T-helper 1 cell (primary cell): ENCODE measurements around the gene FBXO47.

Experiments
- DNase-seq, 5 donors: peaks; one replicate each; pipeline ENCODE4 v3.0.0-alpha.2; 2012 to 2020

The FBXO47 gene

DNA sequence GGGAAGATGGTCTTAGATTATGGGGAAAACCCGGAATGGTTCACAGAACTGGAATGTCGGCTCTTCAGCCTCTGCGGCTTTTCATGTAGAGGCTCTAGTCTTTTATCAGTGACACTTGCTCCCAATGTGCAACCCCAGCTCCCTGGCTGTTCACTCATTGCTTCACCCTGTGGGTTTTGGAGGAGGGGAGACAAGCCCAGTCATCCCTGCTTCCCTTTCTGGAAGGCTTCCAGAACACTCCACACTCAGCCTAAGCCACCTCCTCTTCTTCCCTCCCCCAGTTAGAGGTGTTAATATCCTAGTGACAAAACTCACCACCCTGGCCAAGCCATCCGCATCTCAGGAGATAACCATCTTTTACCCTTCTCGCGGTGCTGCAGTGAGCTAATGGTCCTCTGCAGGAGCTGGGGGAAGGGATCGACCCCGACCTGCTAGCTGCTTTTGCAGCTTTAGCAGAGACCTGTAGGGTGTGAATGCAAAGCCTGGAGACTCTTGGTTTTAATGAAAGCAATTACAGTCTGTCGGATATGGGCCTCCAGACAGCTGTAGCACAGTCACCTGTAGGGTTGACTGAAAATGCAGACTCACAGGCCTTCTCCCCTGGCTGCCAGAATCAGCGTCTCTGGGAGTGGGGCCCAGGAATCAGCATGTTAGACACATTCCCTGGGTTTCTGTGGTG, 66.1 kb downstream of the FBXO47 start:
- DNase-seq, result peak in 1 of 5 donors; percentile 67

DNA sequence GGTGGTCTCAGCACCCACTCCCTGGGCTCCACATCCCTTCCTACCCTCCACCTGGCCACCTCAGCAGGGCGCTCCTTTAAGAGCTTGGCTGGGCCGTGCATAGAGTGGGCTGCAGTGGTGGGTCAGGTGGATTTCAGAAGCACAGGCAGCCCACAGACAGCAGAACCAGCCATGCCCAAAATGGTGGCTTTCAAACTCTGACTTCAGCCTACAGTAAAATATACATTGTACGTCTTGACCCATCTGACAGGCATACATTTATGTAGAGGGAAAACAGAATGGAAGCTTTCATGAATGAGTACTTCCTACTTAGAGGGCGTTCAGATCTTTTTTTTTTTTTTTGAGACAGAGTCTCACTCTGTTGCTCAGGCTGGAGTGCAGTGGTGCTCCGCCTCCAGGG, 67.8 kb downstream of the FBXO47 start:
- no peak for DNase-seq

DNA sequence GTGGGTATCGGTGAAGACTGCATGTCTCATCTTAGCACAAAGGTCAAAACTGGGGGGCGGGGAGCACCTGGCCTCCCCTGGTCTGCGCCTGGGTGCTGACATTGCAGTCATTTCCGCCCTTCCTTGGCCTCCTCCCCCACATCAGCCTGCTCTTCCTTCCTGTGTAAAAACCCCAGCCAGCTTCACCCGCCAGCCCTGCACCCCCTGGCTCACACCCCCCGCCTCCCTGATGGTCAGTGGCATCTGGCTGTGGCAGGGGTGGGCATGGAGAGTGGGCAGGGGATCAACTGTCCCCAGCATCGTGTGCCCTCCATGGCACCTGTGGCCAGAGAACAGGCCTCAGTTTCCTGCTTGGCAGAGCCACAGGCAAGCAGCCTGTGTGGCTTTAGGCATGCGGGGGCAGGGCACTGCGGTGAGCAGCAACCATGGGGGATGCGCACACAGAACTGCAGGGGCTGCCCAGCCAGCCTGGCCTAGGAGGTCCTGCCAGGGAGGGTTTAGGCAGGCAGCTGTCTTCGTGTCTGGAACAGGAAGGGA, 68.3 kb downstream of the FBXO47 start:
- DNase-seq, result peak; percentile 56 to 90 (median 71)

DNA sequence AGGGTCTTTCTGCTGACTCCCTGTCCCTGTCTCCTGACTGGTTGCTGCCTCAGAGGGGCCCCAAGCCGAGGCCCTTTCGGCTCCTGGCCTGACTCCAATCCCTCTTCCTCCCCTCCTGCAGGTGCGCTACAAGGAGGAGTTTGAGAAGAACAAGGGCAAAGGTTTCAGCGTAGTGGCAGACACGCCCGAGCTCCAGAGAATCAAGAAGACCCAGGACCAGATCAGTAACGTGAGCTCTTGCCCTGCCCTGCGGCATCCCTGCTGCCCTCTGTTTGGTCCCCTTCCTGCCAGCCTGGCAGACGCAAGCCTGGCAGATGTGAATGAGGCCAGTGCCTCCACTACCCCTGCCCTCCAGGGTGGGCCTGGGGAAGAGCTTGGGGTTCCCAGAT, 68.9 kb downstream of the FBXO47 start:
- DNase-seq, result peak in 1 of 5 donors; percentile 60

DNA sequence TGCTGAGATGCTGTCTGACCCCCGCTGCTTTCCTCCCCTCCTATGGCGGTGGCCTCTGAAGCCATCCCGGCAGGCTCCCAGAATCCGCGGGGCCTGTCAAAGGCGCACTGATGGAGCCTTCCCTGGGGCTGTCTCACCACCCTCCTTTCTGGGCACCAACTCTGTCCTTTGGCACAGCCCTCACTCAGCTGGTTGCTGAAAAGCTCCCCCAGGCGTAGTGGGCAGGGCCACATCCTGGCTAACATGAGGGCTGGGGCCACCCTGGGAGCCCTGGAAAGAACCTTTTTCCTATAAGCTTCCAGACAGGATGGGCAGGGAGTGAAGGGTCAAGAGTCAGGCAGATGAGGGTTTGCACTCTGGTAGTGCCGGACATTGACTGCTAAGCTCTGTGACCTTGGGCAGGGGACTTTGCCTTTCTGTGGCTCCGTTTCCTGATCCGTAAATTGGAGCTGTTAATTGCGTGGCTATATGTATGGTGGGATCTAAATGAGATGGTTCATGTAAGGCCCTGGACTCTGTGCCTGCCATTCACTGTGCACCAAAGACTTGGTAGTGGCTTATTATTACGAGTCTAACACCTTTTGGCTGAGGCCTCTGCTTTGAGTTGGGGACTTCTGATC, 69.4 kb downstream of the FBXO47 start:
- DNase-seq, result no peak

DNA sequence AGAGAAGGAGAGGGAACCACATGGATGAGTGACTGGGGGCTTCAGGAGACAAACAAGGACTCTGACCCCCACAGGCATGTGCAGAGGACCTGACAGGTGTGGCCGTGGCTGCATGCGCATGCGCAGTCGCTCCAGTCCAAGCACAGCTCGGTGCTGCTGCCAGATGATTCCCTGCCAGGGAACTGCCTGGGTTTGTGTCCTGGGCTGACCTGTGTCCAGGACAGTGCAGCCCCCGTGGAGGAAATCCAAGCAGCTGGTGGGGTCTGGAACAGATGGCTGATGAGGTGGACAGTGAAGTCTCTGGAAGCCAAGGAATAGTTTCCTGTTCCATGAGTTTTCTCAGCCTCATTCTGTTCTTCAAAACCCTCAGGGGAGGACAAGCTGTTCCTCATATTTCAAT, 70.0 kb downstream of the FBXO47 start:
- DNase-seq, result no peak

DNA sequence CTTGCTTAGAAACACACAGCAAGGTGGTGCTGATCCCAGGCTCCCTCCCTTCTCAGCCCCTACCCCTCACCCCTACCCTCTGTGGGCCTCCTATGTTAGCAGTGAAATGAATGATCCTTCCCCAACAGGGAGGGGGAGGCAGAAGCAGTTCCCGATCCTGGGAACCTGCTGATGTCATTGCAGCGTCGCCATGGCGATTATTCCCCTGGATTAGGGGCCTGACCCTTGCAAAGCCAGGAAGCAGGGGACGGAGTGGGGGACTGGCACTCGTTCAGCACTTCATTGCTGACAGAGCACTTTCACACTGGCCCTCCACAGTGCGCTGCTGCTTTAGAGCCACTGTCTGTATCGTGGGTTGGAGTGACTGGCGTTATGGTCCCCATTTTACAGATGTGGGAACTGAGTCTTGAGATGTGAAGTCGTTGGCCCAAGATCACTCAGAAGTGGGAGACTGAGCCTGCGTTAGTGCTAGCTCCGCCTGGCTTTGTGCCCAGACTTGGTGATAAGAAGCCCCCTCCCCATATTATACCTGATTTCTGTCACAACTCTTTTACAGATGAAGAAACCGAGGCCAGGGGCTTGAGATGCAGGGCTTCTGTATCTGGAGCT, 70.8 kb downstream of the FBXO47 start:
- no peak for DNase-seq

DNA sequence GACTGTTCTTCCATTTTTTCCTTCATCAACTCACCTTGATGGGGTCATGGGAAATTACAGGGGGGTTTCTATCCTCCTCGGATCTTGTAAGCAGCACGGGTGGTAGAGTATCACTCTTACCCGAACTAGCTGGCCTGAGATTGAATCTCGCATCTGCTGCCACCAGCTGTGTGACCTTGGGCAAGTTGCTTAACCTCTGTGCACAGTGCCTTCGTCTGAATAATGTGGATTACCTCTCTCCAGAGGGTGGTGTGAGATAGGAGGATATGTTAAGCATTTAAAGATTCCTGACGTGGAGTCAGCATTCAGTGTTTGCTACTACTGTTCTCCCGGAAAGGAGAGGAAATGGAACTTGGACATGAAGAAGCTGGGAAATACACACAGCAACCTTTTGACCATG, 72.9 kb downstream of the FBXO47 start:
- DNase-seq, result no peak

DNA sequence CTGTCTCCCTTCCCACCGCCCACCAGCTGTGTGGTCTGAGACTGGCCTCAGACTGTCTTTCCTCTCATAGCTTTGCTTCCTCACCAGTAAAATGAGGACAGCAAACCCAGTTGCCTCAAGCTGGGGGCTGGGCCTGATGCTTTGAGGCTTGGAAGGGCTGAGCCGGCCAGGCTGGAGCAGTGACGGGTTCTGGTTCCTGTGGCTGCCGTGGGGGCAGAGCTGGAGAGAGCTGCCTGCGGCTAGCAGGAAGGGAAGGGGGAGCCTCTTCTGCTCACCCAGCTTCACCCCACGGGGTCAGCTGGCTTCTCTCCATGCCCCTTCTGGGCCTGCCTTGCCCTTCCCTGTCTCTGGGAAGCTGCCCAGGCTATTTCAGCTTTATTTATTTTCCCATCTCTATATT, 73.6 kb downstream of the FBXO47 start:
- peak in 1 of 5 donors; percentile 29 for DNase-seq

DNA sequence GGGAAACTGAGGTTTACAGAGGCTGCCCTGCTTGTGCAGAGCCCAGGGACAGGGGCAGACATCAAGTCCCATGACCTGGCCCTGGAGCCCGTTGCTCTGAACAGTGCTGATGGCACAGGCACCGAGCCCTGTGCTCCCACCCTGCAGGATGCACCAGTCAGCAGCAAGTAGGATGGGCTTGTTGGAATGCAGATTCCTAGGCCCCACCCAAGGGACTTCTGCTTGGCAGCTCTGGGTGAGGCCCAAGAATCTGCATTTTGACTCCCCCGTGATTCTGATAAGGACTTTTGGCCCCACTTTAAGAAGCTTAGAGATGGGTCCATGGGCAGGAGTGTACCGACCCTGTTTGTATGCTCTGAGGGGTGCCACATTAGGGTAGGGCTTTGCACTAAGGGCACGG, 74.1 kb downstream of the FBXO47 start:
- DNase-seq, result no peak

DNA sequence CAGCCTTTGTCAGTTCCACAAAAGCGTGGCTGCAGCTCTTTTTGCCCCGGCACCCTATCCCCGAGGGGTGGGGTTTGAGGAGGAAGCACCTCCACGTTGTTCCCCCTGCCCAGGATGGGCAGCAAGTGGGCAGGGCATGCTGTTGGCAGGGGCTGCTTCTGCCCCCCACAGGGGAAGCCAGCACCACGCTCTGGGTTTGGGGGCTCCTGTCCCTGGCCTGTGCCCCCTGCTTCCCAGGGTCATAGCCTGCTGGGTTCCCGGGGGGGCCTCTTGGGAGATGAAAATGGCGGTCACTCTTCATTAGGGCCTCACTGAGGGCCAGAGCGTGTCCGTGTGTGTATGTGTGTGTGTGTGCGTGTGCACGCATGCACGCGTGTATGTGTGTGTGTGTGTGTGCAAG, 74.6 kb downstream of the FBXO47 start:
- no peak for DNase-seq

DNA sequence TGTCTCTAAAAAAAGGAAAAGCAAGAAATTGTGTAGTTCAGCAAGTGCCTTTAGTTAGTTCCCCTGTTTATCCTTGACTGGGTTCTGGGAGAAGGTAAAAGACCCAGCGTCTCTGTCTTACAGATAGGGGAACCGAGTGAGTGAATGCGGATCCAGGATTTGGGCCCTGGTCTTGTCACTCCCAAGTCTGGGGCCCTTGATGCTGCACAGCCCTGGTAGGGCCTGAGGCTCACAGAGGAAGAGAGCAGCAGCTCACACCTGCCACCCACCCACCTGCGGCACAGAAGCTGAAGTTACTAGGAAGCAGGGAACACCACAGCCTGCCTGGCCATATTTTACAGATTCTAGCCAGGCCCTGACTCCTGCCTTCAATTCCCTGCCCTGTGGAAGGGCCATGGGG, 75.1 kb downstream of the FBXO47 start:
- no peak for DNase-seq

DNA sequence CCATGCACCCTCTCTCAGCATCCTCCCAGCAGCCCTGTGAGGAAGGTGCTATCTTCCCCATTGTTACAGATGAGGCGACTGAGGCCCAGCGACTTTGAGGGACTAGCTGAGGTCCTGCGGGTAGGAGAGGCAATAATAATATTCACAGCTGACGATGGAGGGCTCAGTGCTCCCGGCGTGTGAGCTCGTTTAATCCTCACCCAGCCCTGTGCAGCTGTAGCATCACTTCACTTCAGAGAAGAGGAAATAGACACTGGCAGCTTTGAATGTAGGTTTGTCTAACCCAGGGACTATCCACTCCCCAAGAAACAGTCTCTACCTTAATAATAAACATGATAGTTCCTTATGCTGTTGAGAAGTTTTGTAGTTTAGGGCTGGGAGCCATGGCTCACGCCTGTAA, 75.8 kb downstream of the FBXO47 start:
- DNase-seq, result no peak

DNA sequence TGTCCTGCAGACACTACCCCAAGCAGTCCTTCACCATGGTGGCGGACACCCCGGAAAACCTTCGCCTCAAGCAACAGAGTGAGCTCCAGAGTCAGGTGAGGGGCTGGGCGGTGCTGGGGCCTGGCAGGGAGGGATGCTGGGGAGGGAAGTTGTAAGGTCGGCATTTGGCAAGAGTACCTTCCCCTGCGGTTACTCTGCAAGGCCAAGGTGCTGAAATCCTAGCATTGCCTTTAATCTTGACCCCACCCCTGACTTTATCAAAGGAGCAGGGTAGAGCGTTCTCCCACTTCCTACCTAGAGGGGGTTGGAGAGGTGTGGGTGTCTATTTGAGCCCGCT, 76.8 kb downstream of the FBXO47 start:
- no peak for DNase-seq

DNA sequence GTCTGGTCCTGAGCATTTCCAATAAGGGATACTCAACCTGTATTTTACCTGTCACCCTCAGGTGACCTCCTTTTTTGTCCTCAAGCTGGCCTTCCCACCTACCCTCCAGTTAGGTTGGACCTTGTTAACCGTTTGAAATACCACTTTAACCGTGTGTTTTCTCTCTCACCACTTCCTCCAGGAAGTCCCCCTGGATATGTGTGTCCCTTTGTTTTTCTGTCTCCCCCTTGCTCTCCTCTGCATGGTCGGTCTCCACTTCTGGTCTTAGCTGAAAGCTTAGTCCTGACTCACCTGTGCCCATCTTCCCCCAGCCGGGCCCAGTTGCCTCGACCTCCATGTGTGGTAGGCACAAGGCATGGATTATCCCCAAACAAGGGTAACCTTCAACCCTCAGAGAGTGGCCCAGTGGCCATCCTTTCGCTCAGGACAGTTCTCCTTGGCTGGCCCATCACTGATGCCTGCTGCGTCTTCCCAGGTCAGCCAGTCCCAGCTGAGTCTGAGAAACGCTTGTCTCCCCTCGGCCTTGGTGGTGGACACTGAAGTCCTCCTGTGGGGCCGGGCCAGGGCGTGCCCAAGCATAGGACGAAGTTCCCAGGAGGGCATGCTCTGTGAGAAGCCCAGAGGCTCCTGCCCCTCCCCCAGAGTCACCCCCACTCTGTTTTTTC, 77.3 kb downstream of the FBXO47 start:
- no peak for DNase-seq

DNA sequence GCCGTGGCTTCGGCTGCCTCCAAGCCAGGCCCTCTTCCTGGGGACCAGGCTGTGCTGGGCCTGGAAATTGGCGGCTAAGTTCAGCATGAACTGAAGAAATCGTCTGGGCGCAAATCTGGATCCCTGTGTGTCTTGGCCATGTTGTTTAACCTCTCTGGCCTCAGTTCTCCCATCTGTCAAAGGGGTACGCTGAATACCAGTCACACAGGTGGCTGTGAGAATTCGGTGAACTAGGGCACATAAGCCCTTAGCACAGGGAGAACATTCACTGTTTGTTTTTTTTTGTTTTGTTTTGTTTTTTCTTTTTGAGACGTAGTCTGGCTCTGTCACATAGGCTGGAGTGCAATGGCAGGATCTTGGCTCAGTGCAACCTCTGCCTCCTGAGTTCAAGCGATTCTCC, 78.4 kb downstream of the FBXO47 start:
- DNase-seq, result no peak

DNA sequence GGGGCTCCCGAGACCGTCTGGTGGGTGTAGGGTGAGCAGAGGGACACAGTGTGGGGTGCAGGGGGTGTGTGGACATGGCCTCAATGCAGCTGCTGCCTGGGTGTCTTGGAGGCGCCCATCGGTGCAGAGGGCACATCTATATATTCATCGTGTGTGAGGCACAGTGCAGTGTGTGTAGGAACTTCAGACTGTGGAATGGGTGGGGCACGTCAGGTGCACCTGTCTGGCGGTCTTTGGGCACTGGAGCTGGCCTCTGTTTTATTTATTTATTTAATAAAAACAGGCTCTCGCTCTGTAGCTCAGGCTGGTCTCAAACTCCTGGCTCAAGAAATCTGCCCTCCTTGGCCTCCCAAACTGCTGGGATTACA, 80.6 kb downstream of the FBXO47 start:
- DNase-seq, result no peak
